Gastroesophageal sphincter (tissue), 3 donors: ENCODE results near the gene MAB21L4.

Experiments
- CTCF ChIP-seq, 4 experiments: fragments of 200-600 bp in 2 of 4; fragments of 450-650 bp in 2 of 4; sonication (generic) in 1 of 4; IDR thresholded peaks; one replicate each; pipeline ENCODE4 v1.5.1; 2017 to 2019; ENCODE audit warnings: antibody characterized with exemption in 4 of 4, mild to moderate bottlenecking in 2 of 4, moderate library complexity in 2 of 4
- EP300 ChIP-seq: sonication (generic); formaldehyde crosslinking; IDR thresholded peaks from one replicate; pipeline ENCODE4 v1.6.1; 2017; ENCODE audit warnings: antibody characterized with exemption, mild to moderate bottlenecking
- POLR2A ChIP-seq, 2 donors: fragments of 450-650 bp; IDR thresholded peaks; one replicate each; pipeline ENCODE4 v1.6.1; 2017; ENCODE audit warnings: antibody characterized with exemption in 2 of 2, mild to moderate bottlenecking in 2 of 2, moderate library complexity in 1 of 2
- POLR2AphosphoS5 ChIP-seq: sonication (generic); formaldehyde crosslinking; IDR thresholded peaks from one replicate; pipeline ENCODE4 v1.6.1; 2017; ENCODE audit warnings: antibody characterized with exemption

- TF ChIP-seq CTCF (IDR thresholded peaks at IDR 0.05) = no peak
- no peak for TF ChIP-seq POLR2A (IDR thresholded peaks at IDR 0.05)
- TF ChIP-seq POLR2AphosphoS5 = no peak
- TF ChIP-seq EP300 = no peak
These were observed 1.9 kb downstream of the MAB21L4 start for GRCh38 chr2:240894006-240894405.
